Neural progenitor cell (in vitro differentiated cells): ENCODE results near the gene CHST6. TPM values are rescaled to one million over a fixed set of nuclear protein-coding genes. Genes with fewer than 3 reads are reported as not detected.
A peak's percentile ranks its signal among the peaks of the same experiment; 100 is the strongest.

Experiments used
- DNase-seq: peaks from one replicate; pipeline ENCODE4 v3.0.0-alpha.2; 2016; ENCODE audit warnings: low spot score
- H2AFZ ChIP-seq: fragments of 200-600 bp; sonication (generic); replicated peaks from 2 replicates; pipeline ENCODE4 v1.6.1; 2016; ENCODE audit warnings: antibody characterized with exemption
- H3F3A ChIP-seq: fragments of 200-600 bp; sonication (generic); 2 replicates; pipeline ENCODE4 v1.6.1; 2016; ENCODE audit warnings: antibody characterized with exemption, low read depth
- H3K27ac ChIP-seq: fragments of 200-600 bp; sonication (generic); 2 replicates; pipeline ENCODE4 v1.5.1; 2016; ENCODE audit warnings: mild to moderate bottlenecking
- H3K27me3 ChIP-seq: fragments of 200-600 bp; sonication (generic); 2 replicates; pipeline ENCODE4 v1.6.1; 2016; ENCODE audit warnings: mild to moderate bottlenecking, moderate library complexity
- H3K36me3 ChIP-seq: fragments of 200-600 bp; sonication (generic); 2 replicates; pipeline ENCODE4 v1.5.1; 2016
- H3K4me1 ChIP-seq: fragments of 200-600 bp; sonication (generic); 2 replicates; pipeline ENCODE4 v1.6.1; 2016; ENCODE audit warnings: mixed run types
- H3K4me2 ChIP-seq: fragments of 200-600 bp; sonication (generic); 2 replicates; pipeline ENCODE4 v1.6.1; 2016
- H3K4me3 ChIP-seq: fragments of 200-600 bp; sonication (generic); 2 replicates; pipeline ENCODE4 v1.5.1; 2016
- H3K79me2 ChIP-seq: fragments of 200-600 bp; sonication (generic); 2 replicates; pipeline ENCODE4 v1.6.1; 2016; ENCODE audit warnings: low read depth
- H3K9ac ChIP-seq: fragments of 200-600 bp; sonication (generic); 2 replicates; pipeline ENCODE4 v1.6.1; 2016
- H3K9me3 ChIP-seq: fragments of 200-600 bp; sonication (generic); 2 replicates; pipeline ENCODE4 v1.5.1; 2016; ENCODE audit warnings: low read depth
- H4K20me1 ChIP-seq: fragments of 200-600 bp; sonication (generic); 2 replicates; pipeline ENCODE4 v1.6.1; 2016; ENCODE audit warnings: low read depth
- H3K27ac Mint-ChIP-seq: 3 replicates; pipeline ENCODE4 v1.8.0; 2021; ENCODE audit warnings: mixed read lengths
- H3K27me3 Mint-ChIP-seq: 2 replicates; pipeline ENCODE4 v1.8.0; 2022; ENCODE audit warnings: low read depth, mild to moderate bottlenecking, inconsistent platforms, moderate library complexity, mixed read lengths; ENCODE audit not compliant: insufficient read depth
- H3K36me3 Mint-ChIP-seq: 3 replicates; pipeline ENCODE4 v1.8.0; 2021; ENCODE audit warnings: mixed read lengths
- H3K4me1 Mint-ChIP-seq: 3 replicates; pipeline ENCODE4 v1.8.0; 2021; ENCODE audit warnings: mixed read lengths
- H3K4me3 Mint-ChIP-seq: 3 replicates; pipeline ENCODE4 v1.8.0; 2021; ENCODE audit warnings: mild to moderate bottlenecking, moderate library complexity, mixed read lengths
- H3K9me3 Mint-ChIP-seq: 3 replicates; pipeline ENCODE4 v1.8.0; 2020; ENCODE audit warnings: mixed read lengths
- EZH2 ChIP-seq: fragments of 200-600 bp; sonication (generic); IDR thresholded peaks from 2 replicates; pipeline ENCODE4 v1.6.1; 2017; ENCODE audit warnings: antibody characterized with exemption, mild to moderate bottlenecking, moderate library complexity
- EZH2phosphoT487 ChIP-seq: fragments of 200-600 bp; sonication (generic); IDR thresholded peaks from 2 replicates; pipeline ENCODE4 v1.6.1; 2017; ENCODE audit warnings: antibody characterized with exemption
- total RNA-seq: library from RNA; depleted of rRNA; stranded (reverse); fragments of >200 nt; gene quantifications from 2 replicates; pipeline ENCODE4 v1.2.3, GENCODE V29; 2015; ENCODE audit warnings: low replicate concordance
- TF ChIP-seq, protein P1 (sequence below): fragments of 200-600 bp; sonication (generic); IDR thresholded peaks from 2 replicates; pipeline ENCODE4 v1.5.1; 2017; ENCODE audit warnings: antibody characterized with exemption, mild to moderate bottlenecking

Gene CHST6
- total RNA-seq, 1 donor from 2014 or later: 6.2 TPM

GRCh38 chr16:75423723-75424104, 71.5 kb downstream of the CHST6 start:
- no peak overlapping the region for H3K4me3 ChIP-seq
- Mint-ChIP-seq H3K4me1 (peaks cover 22% of the 10 kb centered on the region), H3K27ac (peak overlapping the region; percentile 67), H3K9me3 (peaks cover 8% of the 10 kb centered on the region), H3K4me3 (no peak overlapping the region), H3K27me3 (peaks cover 4% of the 10 kb centered on the region), H3K36me3 (peaks cover 21% of the 10 kb centered on the region)
- H3K9me3 ChIP-seq: no peaks in the 10 kb centered on the region
- no peak for TF ChIP-seq EZH2
- TF ChIP-seq EZH2phosphoT487: no peak
- TF ChIP-seq, protein P1, sequence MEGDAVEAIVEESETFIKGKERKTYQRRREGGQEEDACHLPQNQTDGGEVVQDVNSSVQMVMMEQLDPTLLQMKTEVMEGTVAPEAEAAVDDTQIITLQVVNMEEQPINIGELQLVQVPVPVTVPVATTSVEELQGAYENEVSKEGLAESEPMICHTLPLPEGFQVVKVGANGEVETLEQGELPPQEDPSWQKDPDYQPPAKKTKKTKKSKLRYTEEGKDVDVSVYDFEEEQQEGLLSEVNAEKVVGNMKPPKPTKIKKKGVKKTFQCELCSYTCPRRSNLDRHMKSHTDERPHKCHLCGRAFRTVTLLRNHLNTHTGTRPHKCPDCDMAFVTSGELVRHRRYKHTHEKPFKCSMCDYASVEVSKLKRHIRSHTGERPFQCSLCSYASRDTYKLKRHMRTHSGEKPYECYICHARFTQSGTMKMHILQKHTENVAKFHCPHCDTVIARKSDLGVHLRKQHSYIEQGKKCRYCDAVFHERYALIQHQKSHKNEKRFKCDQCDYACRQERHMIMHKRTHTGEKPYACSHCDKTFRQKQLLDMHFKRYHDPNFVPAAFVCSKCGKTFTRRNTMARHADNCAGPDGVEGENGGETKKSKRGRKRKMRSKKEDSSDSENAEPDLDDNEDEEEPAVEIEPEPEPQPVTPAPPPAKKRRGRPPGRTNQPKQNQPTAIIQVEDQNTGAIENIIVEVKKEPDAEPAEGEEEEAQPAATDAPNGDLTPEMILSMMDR: no peak
- H3K4me2 ChIP-seq: no peak overlapping the region
- no peaks in the 10 kb centered on the region for H3K36me3 ChIP-seq
- H3K27ac ChIP-seq: no peak overlapping the region
- peaks cover 100% of the 10 kb centered on the region for H3K79me2 ChIP-seq
- DNase-seq: no peak
- no peaks in the 10 kb centered on the region for H3F3A ChIP-seq
- H3K27me3 ChIP-seq: no peaks in the 10 kb centered on the region
- H3K4me1 ChIP-seq: peaks cover 11% of the 10 kb centered on the region
- no peak overlapping the region for H3K9ac ChIP-seq
- H2AFZ ChIP-seq: no peak overlapping the region
- peaks cover 11% of the 10 kb centered on the region for H4K20me1 ChIP-seq

Other genes with a start within 250 kb of the CHST6 start
- gene BCAR1, start 243.8 kb downstream of the CHST6 start, total RNA-seq: 10.9 and 29.1 TPM in 2 replicates
- 134 and 159 TPM in 2 replicates for gene CFDP1, start 61.9 kb downstream of the CHST6 start, total RNA-seq
- 64.1 and 77.0 TPM in 2 replicates for gene TMEM170A, start 30.8 kb downstream of the CHST6 start, total RNA-seq
- gene CHST5, start 40.7 kb upstream of the CHST6 start, total RNA-seq: 0.37 TPM in 1 of 2 replicates, not detected in the other
- 10.9 and 14.4 TPM in 2 replicates for gene TMEM231, start 60.8 kb upstream of the CHST6 start, total RNA-seq
- gene GABARAPL2, start 70.9 kb upstream of the CHST6 start, total RNA-seq: 67.8 and 88.2 TPM in 2 replicates
- gene ADAT1, start 127.8 kb upstream of the CHST6 start, total RNA-seq: 76.6 and 86.4 TPM in 2 replicates
- 185 and 228 TPM in 2 replicates for gene KARS1, start 152.2 kb upstream of the CHST6 start, total RNA-seq
- gene TERF2IP, start 152.3 kb upstream of the CHST6 start, total RNA-seq: 26.4 and 34.9 TPM in 2 replicates
- gene CPHXL2, start 181.6 kb upstream of the CHST6 start, total RNA-seq: not detected in 2 replicates
- not detected in 2 replicates for gene DUXB, start 206.0 kb upstream of the CHST6 start, total RNA-seq
- not detected in 2 replicates for gene CPHXL, start 231.0 kb upstream of the CHST6 start, total RNA-seq